Kidney epithelial cell (primary cell): Measurements from ENCODE around the gene GAK. TPM values are rescaled to one million over a fixed set of nuclear protein-coding genes. Genes with fewer than 3 reads are reported as not detected.

Source experiments
- DNase-seq: peaks from one replicate; pipeline ENCODE4 v3.0.0-alpha.2; 2010; ENCODE audit warnings: low read depth
- H3K27me3 ChIP-seq: 2 replicates; pipeline ENCODE4 v1.6.0; 2011; ENCODE audit warnings: low read length; ENCODE audit not compliant: control insufficient read depth, insufficient read depth
- H3K36me3 ChIP-seq: 2 replicates; pipeline ENCODE4 v1.5.1; 2011; ENCODE audit warnings: low read length; ENCODE audit not compliant: control insufficient read depth, insufficient read depth
- H3K4me3 ChIP-seq: 2 replicates; pipeline ENCODE4 v1.5.1; 2011; ENCODE audit warnings: low read depth, mild to moderate bottlenecking, control low read depth, low read length
- total RNA-seq: library from RNA; depleted of rRNA; stranded (reverse); fragments of >200 nt; gene quantifications from 2 replicates; pipeline ENCODE4 v1.2.3, GENCODE V29; 2015
- TF ChIP-seq, protein P1 (sequence below): IDR thresholded peaks from 2 replicates; pipeline ENCODE4 v1.5.1; 2011; ENCODE audit warnings: mild to moderate bottlenecking, moderate library complexity, low read length, control low read depth, inconsistent platforms; ENCODE audit not compliant: insufficient read depth, poor library complexity, severe bottlenecking

GAK gene
- total RNA-seq, 1 donor from 2014 or later = 131 TPM

DNA sequence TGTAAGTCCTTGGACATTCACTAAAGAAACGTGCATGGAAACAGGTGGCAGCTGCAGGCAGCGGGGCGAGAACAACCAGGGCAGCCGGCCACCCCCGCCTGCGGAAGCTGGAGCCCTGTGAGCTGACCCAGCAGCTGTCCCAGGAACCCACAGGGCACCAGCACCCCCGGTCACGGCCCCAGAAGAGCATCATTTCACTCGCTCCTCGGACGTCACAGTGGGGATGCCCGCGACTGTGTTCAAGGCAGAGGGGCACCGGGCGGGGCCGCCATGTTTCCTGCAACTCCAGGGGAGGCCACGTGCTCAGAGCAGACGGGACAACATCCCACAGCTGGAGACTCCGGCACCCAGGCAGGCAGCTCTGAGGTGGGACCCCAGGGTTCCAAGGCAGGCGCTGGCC lies 61.2 kb downstream of the GAK start:
- TF ChIP-seq, protein P1, sequence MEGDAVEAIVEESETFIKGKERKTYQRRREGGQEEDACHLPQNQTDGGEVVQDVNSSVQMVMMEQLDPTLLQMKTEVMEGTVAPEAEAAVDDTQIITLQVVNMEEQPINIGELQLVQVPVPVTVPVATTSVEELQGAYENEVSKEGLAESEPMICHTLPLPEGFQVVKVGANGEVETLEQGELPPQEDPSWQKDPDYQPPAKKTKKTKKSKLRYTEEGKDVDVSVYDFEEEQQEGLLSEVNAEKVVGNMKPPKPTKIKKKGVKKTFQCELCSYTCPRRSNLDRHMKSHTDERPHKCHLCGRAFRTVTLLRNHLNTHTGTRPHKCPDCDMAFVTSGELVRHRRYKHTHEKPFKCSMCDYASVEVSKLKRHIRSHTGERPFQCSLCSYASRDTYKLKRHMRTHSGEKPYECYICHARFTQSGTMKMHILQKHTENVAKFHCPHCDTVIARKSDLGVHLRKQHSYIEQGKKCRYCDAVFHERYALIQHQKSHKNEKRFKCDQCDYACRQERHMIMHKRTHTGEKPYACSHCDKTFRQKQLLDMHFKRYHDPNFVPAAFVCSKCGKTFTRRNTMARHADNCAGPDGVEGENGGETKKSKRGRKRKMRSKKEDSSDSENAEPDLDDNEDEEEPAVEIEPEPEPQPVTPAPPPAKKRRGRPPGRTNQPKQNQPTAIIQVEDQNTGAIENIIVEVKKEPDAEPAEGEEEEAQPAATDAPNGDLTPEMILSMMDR = no peak
- Histone ChIP-seq H3K36me3 (no peaks in the 10 kb centered on the region), H3K4me3 (no peak overlapping the region), H3K27me3 (no peaks in the 10 kb centered on the region)
- DNase-seq = no peak

DNA sequence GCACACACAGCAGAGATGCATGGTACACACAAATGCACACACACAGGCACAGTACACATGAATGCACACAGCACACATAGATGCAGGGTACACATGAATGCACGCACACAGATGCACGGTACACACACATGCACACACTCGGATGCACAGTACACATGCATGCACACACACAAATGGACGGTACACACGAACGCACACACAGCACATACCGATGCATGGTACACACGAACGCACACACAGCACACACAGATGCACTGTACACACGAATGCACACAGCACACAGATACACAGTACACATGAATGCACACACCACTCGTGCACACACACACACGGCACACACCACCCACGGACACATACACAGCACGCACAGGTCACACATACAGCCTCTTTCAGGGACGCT lies 62.3 kb downstream of the GAK start:
- no peak for DNase-seq
- Histone ChIP-seq H3K27me3 (no peaks in the 10 kb centered on the region), H3K36me3 (no peaks in the 10 kb centered on the region), H3K4me3 (no peak overlapping the region)
- TF ChIP-seq, protein P1 = no peak

DNA sequence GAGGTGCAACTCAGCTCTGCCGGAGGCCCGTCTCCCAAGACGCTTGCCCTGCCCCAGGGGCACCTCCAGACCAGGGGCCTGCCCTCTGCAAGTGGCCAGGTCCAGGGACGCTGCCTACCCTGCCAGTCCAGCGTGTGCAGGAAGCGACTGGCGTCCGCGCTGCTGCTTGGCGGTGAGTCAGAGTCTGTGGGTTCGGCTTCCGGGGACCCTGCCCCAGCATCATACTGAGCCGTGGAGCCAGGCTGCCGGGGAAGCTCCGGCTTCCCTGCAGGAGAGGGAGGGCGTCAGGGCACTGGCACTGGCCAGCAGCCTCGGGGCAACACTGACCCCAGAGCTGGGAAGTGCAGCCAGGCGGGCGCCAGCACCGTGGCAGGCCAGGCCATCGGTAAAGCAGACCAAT lies 63.7 kb downstream of the GAK start:
- TF ChIP-seq, protein P1 = no peak
- Histone ChIP-seq H3K36me3 (no peaks in the 10 kb centered on the region), H3K27me3 (no peaks in the 10 kb centered on the region), H3K4me3 (no peak overlapping the region)
- no peak for DNase-seq

- H3K4me3 ChIP-seq = no peak overlapping the region
- DNase-seq = no peak
- no peaks in the 10 kb centered on the region for H3K36me3 ChIP-seq
- TF ChIP-seq, protein P1 = no peak
- H3K27me3 ChIP-seq = no peaks in the 10 kb centered on the region
Observed at GRCh38 chr4:867526-868250, 64.4 kb downstream of the GAK start.

GRCh38 chr4:866761-867390 lies 65.2 kb downstream of the GAK start:
- no peaks in the 10 kb centered on the region for H3K36me3 ChIP-seq
- TF ChIP-seq, protein P1 = no peak
- no peak overlapping the region for H3K4me3 ChIP-seq
- no peaks in the 10 kb centered on the region for H3K27me3 ChIP-seq
- DNase-seq = no peak
